Stimulated activated memory B cell treated with anti-CD40 and anti-IgM and Interleukin-4, amounts not matched to agents 10 μg/mL and 1 μg/mL and 100 μg/mL, for 72 hours (primary cell): ENCODE results near the gene TEX53.

Experiments
- ATAC-seq: fragments of 150-1000 bp; cut with Tn5 transposase; 2 replicates; pipeline ENCODE4 v1.10.0; 2021
- H3K27ac Mint-ChIP-seq: one replicate; pipeline ENCODE4 v1.8.0; 2022; ENCODE audit warnings: mild to moderate bottlenecking, mixed read lengths
- H3K27me3 Mint-ChIP-seq: one replicate; pipeline ENCODE4 v1.8.0; 2022; ENCODE audit warnings: mixed read lengths
- H3K36me3 Mint-ChIP-seq: one replicate; pipeline ENCODE4 v1.8.0; 2022; ENCODE audit warnings: mixed read lengths
- H3K4me1 Mint-ChIP-seq: one replicate; pipeline ENCODE4 v1.8.0; 2022; ENCODE audit warnings: mixed read lengths
- H3K4me3 Mint-ChIP-seq: one replicate; pipeline ENCODE4 v1.8.0; 2022; ENCODE audit warnings: mild to moderate bottlenecking, moderate library complexity, mixed read lengths
- H3K9me3 Mint-ChIP-seq: one replicate; pipeline ENCODE4 v1.8.0; 2022; ENCODE audit warnings: mixed read lengths

Gene TEX53

DNA sequence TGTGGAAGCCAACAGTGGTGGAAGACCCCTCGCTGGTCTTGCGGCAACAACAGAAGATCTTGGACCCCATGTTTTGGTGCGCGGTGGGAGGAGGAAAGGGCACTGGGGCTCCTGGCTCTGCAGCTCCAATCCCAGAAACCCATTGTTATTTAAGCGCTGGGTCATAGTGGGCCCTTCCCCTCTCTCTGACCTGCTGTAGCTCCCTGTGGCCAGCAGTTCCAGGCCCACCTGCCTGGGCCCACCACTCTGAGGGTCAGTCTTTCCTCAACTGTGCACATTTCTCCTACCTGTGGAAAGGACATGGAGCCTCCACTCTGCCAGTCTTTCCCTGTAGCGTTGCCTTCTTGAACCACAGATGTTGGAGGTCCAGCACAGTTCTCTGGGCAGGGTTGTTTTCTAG lies at the start of gene TEX53:
Gene TEX53, minus strand, starts transcription at position 101 of the 400 bp plus-strand sequence. Its CDS starts 31 bp downstream, at position 70.
- no peak within 1 kb of the TSS for H3K27ac Mint-ChIP-seq

DNA sequence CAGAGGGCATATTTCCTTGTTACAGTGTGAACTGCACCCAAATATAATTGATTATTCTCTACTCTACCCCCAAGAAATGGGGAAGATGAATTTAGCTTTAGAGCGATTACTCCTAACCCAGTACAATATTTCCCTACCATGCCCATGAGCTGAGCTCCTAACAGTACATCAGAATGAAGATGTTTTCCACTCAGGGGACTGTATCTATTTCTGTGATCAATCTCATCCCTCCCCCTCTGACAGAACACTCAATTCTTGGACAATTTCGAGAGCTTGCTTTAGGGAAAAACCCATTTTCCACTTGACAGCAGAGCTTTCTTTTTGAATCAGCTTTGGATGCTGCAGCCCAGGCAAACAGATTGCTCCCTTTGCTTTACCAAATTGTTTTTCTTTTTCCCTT lies 49.1 kb upstream of the TEX53 start:
- H3K4me3 Mint-ChIP-seq: no peak overlapping the region
- no peaks in the 10 kb centered on the region for H3K4me1 Mint-ChIP-seq
- no peak for ATAC-seq

More for the DNA sequence above, at the start of gene TEX53:
- no peak for ATAC-seq
- peaks cover 19% of the 10 kb centered on the region for H3K4me1 Mint-ChIP-seq
- no peaks in the 10 kb centered on the region for H3K9me3 Mint-ChIP-seq
- H3K36me3 Mint-ChIP-seq: peaks cover 22% of the 10 kb centered on the region
- H3K27me3 Mint-ChIP-seq: no peaks in the 10 kb centered on the region
- no peak within 1 kb of the TSS for H3K4me3 Mint-ChIP-seq

DNA sequence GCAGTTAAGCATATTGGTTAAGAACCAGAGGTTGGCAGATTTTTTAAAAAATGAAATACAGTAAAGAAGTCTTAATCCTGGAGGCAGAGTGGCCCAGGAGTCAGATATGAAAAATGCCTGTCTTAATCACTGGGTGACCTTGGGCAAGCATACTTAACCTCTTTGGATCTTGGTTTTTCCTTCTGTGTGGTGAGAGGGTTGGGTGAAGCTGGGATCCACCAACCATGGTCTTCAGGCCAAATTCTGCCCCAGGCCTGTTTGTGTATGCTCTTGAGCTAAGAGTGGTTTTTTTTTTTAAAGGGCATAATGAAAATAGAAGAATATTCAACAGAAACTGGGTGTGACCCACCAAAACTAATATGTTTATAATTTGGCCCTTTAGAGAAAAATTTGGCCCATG lies 44.4 kb upstream of the TEX53 start:
- ATAC-seq: no peak
- H3K4me3 Mint-ChIP-seq: no peak overlapping the region
- H3K4me1 Mint-ChIP-seq: peaks cover 18% of the 10 kb centered on the region
- no peak overlapping the region for H3K27ac Mint-ChIP-seq
- H3K9me3 Mint-ChIP-seq: no peaks in the 10 kb centered on the region
- peaks cover 12% of the 10 kb centered on the region for H3K27me3 Mint-ChIP-seq
- no peaks in the 10 kb centered on the region for H3K36me3 Mint-ChIP-seq

More for the DNA sequence above, 49.1 kb upstream of the TEX53 start:
- Mint-ChIP-seq H3K9me3 (no peaks in the 10 kb centered on the region), H3K27ac (no peak overlapping the region), H3K27me3 (peaks cover 25% of the 10 kb centered on the region), H3K36me3 (no peaks in the 10 kb centered on the region)

DNA sequence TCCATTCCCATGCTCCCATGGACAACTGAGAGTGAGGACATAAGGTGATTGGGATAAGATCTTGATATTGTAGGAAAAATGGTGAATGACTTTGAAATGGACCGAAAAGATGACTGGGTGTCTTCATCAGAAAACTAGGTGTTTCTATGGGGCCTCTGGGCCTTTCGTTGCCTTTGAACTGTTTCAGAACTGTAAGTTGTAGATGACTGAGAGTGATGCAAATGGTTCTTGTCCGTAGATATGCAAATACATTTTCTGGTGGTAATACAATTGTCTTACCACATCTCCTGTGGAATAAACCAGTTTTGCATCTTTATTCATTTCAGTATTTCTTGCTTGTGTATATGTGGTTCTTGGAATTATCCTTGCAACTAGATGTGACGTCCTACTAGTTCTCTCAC lies 40.3 kb upstream of the TEX53 start:
- peaks cover 25% of the 10 kb centered on the region for H3K27me3 Mint-ChIP-seq
- no peaks in the 10 kb centered on the region for H3K36me3 Mint-ChIP-seq
- H3K4me1 Mint-ChIP-seq: peaks cover 35% of the 10 kb centered on the region
- ATAC-seq: peak; percentile 71
- peak overlapping the region; percentile 75 for H3K27ac Mint-ChIP-seq
- no peaks in the 10 kb centered on the region for H3K9me3 Mint-ChIP-seq
- peak overlapping the region; percentile 4 for H3K4me3 Mint-ChIP-seq

DNA sequence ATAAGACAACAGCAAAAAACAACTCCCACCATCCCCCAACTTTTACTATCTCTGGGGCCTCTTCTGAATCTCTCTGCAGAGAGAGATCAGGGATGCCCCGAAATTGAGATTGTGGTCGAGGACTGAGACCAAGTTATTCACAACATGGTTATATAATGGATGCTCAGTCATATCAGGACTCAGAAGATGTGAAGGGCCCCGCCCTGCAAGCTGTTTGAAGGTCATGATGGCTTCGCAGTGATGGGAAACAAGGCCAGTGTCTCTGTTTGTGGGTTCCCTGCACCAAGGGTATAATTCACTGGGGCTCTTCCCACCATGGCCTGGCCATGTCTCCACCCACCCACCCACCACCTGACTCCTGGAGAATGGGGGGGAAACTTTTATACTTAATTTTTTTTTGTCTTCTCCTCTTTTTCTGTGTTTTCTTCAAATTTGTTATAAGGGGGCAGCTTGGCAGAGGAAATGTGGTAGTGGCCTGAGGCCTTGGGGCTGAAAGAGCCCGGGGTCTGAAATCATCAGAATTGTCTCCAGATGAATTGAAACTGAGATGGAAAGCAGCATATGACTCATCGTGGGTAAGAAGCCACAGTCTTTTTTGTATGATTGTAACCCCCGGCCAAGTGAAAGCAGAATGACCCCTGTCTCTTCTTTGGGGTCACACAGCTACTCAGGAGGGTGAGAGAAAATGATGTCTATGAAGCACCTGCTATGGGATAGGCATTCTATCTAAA lies 39.4 kb upstream of the TEX53 start:
- Mint-ChIP-seq H3K9me3 (no peaks in the 10 kb centered on the region), H3K36me3 (no peaks in the 10 kb centered on the region), H3K27me3 (peaks cover 25% of the 10 kb centered on the region), H3K27ac (peak overlapping the region; percentile 75), H3K4me3 (no peak overlapping the region), H3K4me1 (peaks cover 35% of the 10 kb centered on the region)
- ATAC-seq: peak; percentile 84

DNA sequence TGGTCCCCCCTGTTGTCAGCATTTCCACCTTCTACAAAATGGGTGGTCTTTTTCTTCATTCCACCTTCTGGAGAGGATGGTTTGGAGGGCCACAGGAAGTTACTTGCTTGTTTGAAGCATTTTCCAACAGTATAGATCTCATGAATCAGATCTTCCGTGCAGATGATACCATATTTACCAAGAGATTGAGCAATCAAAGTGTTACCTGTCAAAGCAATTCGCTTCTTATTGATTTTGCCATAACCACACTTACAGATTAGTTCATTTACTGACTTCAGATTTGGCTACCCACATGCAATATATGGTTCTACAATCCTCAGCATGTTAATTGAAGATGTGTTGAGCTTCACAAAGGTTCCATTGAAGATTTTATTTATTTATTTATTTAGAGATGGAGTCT lies 38.3 kb upstream of the TEX53 start:
- Mint-ChIP-seq H3K36me3 (no peaks in the 10 kb centered on the region), H3K27ac (no peak overlapping the region), H3K4me3 (no peak overlapping the region), H3K9me3 (no peaks in the 10 kb centered on the region), H3K4me1 (peaks cover 45% of the 10 kb centered on the region), H3K27me3 (peaks cover 25% of the 10 kb centered on the region)
- no peak for ATAC-seq

DNA sequence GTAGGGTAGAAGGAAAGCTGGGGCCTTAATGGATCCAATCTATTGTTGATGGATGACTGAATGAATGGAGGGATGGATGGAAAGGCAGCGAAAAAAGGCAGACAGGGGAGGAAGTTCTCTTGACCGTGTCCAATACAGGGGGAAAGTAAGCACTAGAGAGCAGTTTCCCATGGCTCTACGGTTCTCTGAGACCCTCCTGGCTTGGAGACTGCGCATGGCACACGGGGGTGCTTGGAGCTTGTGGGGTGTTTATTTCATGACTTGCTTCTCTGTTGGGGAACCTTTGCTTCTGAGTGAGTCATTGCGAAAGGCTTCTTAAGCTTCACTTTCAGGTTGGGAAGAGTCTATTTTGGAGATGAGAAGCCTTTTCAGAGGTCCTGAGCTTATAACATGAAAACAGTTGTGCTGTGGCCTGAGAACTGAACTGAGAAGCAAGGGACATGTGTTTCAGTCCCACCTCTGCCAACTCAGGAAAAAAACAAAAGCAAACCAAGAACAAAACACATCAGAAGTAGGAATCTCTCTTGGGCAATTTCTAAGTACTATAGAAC lies 37.2 kb upstream of the TEX53 start:
- Mint-ChIP-seq H3K27me3 (peaks cover 18% of the 10 kb centered on the region), H3K27ac (no peak overlapping the region), H3K4me3 (no peak overlapping the region), H3K9me3 (no peaks in the 10 kb centered on the region), H3K4me1 (peaks cover 55% of the 10 kb centered on the region), H3K36me3 (no peaks in the 10 kb centered on the region)
- ATAC-seq: no peak

DNA sequence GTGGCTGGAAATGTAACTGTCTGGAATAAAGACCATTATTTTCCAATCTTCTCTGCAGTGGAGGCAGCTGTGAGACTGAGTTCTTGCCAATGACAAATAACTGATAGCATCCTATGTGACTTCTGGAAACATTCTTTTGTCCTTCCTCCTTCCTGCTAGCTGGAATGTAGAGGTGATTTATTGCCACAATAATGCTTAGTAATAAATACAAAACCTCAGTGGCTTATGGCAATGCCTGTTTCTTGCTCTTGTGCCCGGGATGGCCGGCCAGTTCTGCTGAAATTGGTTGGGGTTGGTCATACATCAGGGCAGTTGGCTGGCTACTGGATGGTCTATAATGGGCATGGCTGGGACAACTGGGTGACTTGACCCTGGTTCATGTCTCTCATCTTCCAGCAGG lies 36.5 kb upstream of the TEX53 start:
- Mint-ChIP-seq H3K4me3 (no peak overlapping the region), H3K4me1 (peaks cover 57% of the 10 kb centered on the region), H3K27ac (no peak overlapping the region), H3K27me3 (peaks cover 13% of the 10 kb centered on the region), H3K9me3 (no peaks in the 10 kb centered on the region), H3K36me3 (no peaks in the 10 kb centered on the region)
- ATAC-seq: no peak

DNA sequence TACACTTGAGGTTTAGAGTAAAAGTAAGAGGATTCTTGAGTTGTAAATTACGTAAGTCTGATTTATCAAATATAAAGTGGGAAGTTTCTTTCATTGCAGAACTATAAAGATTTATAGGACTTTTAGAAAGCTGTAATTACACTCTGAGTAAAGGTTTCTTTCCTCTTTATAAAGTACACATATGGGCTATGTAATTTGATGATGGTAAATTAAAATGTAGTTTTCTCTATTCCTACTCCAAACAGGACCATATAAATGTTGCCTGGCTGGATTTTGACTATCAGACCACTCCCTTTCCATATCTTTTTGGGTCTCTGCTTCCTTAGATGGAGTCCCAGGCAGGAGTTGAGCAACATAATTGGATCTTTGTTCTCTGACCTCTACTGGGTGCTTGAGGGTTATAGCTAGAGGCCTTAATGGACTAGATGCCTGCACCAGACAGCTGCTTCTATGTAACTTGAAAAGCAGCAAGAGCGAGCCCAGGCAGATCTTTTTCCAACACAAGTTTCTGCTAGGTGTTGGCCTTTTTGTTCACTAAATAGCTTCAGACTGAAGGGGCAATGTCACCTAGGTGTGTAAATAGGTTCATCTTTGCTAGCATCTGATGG lies 35.7 kb upstream of the TEX53 start:
- Mint-ChIP-seq H3K4me3 (no peak overlapping the region), H3K27me3 (peaks cover 13% of the 10 kb centered on the region), H3K36me3 (no peaks in the 10 kb centered on the region), H3K27ac (no peak overlapping the region), H3K9me3 (no peaks in the 10 kb centered on the region), H3K4me1 (peaks cover 53% of the 10 kb centered on the region)
- no peak for ATAC-seq

DNA sequence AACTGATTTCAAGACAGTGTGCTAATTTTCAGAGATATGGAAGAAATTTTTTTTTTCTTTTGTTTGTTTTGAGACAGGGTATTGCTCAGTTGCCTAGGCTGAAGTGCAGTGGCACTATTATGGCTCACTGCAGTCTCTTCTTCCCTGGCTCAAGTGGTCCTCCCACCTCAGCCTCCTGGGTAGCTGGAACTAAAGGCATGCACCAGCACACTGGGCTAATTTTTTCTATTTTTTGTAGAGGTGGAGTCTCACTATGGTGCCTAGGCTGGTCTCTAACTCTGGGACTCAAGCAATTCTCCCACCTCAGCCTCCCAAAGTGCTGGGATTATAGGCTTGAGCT lies 34.3 kb upstream of the TEX53 start:
- Mint-ChIP-seq H3K36me3 (no peaks in the 10 kb centered on the region), H3K4me3 (no peak overlapping the region), H3K27me3 (peaks cover 13% of the 10 kb centered on the region), H3K4me1 (peaks cover 39% of the 10 kb centered on the region), H3K27ac (peak overlapping the region; percentile 57), H3K9me3 (no peaks in the 10 kb centered on the region)
- no peak for ATAC-seq

DNA sequence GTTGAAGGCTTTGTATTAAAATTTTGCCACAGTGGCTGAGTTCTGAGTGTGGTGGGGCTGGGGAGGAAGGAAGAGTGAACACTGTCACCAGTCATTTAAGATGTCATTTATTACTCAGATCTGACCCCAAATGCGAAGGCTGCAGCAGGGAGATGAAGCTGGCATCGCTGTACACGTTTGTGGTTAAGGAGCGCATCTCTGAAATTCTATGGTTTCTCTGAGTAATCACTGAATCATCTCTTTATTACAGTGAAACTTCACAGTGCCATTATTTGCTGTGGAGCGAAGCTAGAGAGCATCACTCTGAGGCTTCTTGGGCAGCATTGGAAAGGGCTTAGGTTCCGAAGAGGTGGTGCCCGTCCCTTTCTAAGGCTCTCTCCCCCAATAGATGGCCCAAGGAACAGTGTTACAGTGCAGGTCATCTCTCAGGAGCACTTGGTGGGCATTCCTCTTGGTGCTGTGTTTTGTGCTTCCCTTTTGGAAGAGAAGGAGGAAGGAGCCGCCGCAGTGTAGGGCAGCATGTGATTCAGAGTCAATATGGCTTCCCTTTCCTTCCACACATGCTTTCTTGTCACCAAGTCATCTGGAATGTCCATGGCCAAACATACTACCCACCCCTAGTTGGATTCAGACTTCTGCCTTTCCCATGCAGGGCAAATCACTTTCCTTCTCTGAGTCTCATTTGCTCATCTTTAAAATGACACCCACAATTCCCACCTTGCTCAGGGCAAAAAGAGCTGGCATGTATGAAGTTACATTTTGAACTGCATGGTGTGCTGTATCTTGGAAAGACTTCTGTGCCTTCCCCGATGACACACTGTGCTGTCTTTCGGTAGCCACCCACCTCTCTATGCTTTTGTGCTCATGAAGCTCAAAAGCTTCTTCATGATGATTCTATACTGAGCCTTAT lies 33.7 kb upstream of the TEX53 start:
- Mint-ChIP-seq H3K36me3 (no peaks in the 10 kb centered on the region), H3K4me1 (peaks cover 32% of the 10 kb centered on the region), H3K4me3 (peak overlapping the region; percentile 23), H3K27ac (peak overlapping the region; percentile 57), H3K9me3 (no peaks in the 10 kb centered on the region), H3K27me3 (peaks cover 13% of the 10 kb centered on the region)
- peak; percentile 97 for ATAC-seq

DNA sequence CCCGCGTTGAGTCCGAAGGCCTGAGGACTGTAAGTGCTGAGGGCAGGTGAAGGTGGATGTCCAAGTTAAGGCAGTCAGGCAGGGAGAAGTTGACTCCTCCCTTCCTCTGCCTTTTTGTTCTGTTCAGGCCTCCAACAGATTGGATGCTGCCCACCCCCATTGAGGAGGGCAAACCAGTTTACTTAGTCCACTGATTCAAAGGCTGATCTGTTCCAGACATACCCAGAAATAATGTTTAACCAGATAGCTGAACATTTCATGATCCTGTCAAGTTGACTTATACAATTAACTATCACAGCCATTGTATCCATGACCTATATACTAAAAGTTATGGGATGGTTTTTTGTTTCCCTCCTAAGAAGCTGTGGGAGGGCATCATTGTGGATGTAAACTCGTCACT lies 32.7 kb upstream of the TEX53 start:
- Mint-ChIP-seq H3K27me3 (peaks cover 13% of the 10 kb centered on the region), H3K4me3 (no peak overlapping the region)

DNA sequence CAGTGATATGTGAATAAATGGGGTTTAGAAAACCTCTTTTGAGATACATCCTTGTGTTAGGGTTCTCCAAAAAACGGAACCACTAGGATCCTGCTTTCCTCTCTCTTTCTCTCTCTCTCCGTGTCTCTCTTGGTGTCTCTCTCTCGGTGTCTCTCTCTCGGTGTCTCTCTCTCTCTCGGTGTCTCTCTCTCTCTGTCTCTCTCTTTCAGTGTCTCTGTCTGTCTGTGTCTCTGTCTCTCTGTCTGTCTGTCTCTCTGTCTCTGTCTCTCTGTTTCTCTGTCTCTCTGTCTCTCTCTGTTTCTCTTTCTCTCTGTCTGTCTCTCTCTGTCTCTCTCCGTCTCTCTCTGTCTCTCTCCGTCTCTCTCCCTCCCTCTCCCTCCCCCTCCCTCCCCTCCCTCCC lies 32.2 kb upstream of the TEX53 start:
- H3K36me3 Mint-ChIP-seq: no peaks in the 10 kb centered on the region
- no peak for ATAC-seq
- no peak overlapping the region for H3K27ac Mint-ChIP-seq
- H3K27me3 Mint-ChIP-seq: peaks cover 11% of the 10 kb centered on the region
- no peak overlapping the region for H3K4me3 Mint-ChIP-seq
- H3K4me1 Mint-ChIP-seq: peaks cover 28% of the 10 kb centered on the region
- no peaks in the 10 kb centered on the region for H3K9me3 Mint-ChIP-seq

More for the DNA sequence above, 32.7 kb upstream of the TEX53 start:
- peaks cover 32% of the 10 kb centered on the region for H3K4me1 Mint-ChIP-seq
- H3K36me3 Mint-ChIP-seq: no peaks in the 10 kb centered on the region
- H3K9me3 Mint-ChIP-seq: no peaks in the 10 kb centered on the region
- H3K27ac Mint-ChIP-seq: no peak overlapping the region
- no peak for ATAC-seq

DNA sequence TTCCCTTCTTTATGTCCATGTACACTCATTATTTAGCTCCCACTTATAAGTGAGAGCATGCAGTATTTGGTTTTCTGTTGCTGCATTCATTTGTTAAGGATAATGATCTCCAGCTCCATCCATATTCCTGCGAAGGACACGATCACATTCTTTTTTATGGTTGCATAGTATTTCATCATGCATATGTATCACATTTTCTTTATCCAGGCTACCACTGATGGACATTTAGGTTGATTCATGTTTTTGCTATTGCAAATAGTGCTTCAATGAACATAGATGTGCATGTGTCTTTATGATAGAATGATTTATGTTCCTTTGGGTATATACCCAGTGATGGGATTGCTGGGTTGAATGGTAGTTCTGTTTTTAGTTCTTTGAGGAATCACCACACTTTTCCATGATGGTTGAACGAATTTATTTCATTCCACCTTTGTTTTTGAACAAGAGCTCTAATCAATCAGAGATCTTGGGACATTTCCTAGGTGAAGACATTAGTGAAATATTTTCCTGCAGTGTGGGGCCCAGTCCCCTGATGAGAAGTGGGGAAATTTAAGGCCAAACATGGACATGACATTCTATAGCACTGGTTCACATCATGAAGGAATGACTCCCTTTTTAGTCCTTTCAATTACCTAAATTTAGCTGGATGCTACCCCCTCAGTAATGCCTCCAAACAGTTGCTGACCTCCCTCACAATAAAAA lies 31.5 kb upstream of the TEX53 start:
- no peaks in the 10 kb centered on the region for H3K9me3 Mint-ChIP-seq
- no peak overlapping the region for H3K4me3 Mint-ChIP-seq
- peaks cover 22% of the 10 kb centered on the region for H3K4me1 Mint-ChIP-seq
- H3K27me3 Mint-ChIP-seq: peaks cover 3% of the 10 kb centered on the region
- no peak for ATAC-seq
- H3K36me3 Mint-ChIP-seq: no peaks in the 10 kb centered on the region
- no peak overlapping the region for H3K27ac Mint-ChIP-seq

DNA sequence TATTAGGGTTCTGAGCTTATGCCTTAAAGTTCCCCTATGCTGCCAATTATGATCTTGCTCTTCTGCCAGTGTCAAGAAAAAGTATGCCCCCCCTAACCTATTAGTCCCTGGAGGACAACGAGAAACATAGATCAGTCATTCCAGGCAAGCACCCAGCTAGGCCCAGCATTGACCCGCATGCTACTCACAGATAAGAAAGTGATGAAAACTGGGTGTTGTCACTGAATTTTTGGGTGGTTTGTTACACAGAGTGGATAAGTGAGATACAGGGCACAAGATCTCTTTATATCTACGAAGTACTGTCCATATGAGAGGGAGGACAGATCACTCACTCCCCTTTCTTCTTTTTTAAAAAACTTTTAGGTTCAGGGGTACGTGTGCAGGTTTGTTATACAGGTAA lies 30.8 kb upstream of the TEX53 start:
- H3K9me3 Mint-ChIP-seq: no peaks in the 10 kb centered on the region
- ATAC-seq: no peak
- H3K27ac Mint-ChIP-seq: no peak overlapping the region
- no peak overlapping the region for H3K4me3 Mint-ChIP-seq
- peaks cover 22% of the 10 kb centered on the region for H3K4me1 Mint-ChIP-seq
- no peaks in the 10 kb centered on the region for H3K27me3 Mint-ChIP-seq
- H3K36me3 Mint-ChIP-seq: no peaks in the 10 kb centered on the region
